WTC11 (cell line): ENCODE data around the gene KRTAP10-3. TPM values are rescaled to one million over a fixed set of nuclear protein-coding genes. Genes with fewer than 3 reads are reported as not detected.

Experiments used
- ATAC-seq: fragments of 200-7000 bp; cut with Tn5 transposase; 2 replicates; pipeline ENCODE4 v1.10.0; 2021; ENCODE audit warnings: mild to moderate bottlenecking, moderate library complexity
- CTCF ChIA-PET: fragments of 300-600 bp; sonication (Branson Sonifier 250); formaldehyde crosslinking; loops from one replicate; lab custom pipeline; 2021; ENCODE audit warnings: antibody characterized with exemption; lab: Charles Lee
- POLR2A ChIA-PET: fragments of 350-600 bp; sonication (Branson Sonifier 250); formaldehyde crosslinking; loops from one replicate; lab custom pipeline; 2021; ENCODE audit warnings: antibody characterized with exemption; lab: Charles Lee
- DNase-seq: peaks from one replicate; pipeline ENCODE4 v3.0.0; 2021; ENCODE audit warnings: low spot score
- H3K27ac Mint-ChIP-seq: 2 replicates; pipeline ENCODE4 v1.8.0; 2021; ENCODE audit warnings: mixed read lengths
- H3K27me3 Mint-ChIP-seq: 2 replicates; pipeline ENCODE4 v1.8.0; 2021; ENCODE audit warnings: low read depth, mild to moderate bottlenecking, moderate library complexity, mixed read lengths
- H3K36me3 Mint-ChIP-seq: 2 replicates; pipeline ENCODE4 v1.8.0; 2021; ENCODE audit warnings: mixed read lengths
- H3K4me1 Mint-ChIP-seq: 2 replicates; pipeline ENCODE4 v1.8.0; 2022; ENCODE audit warnings: mixed read lengths
- H3K4me3 Mint-ChIP-seq: 2 replicates; pipeline ENCODE4 v1.8.0; 2021; ENCODE audit warnings: mild to moderate bottlenecking, moderate library complexity, mixed read lengths
- H3K9me3 Mint-ChIP-seq: 2 replicates; pipeline ENCODE4 v1.8.0; 2021; ENCODE audit warnings: mixed read lengths
- ELF4 ChIP-seq: sonication (generic); formaldehyde crosslinking; IDR thresholded peaks from 2 replicates; pipeline ENCODE4 v1.8.1; 2022; ENCODE audit warnings: low read depth, mild to moderate bottlenecking, moderate library complexity, missing genetic modification reagents
- JAZF1 ChIP-seq: fragments of 250-450 bp; sonication (Bioruptor Pico); IDR thresholded peaks from 2 replicates; pipeline ENCODE4 v1.9.0; 2021; ENCODE audit warnings: moderate library complexity, mild to moderate bottlenecking, inconsistent platforms
- NFE2L1 ChIP-seq: sonication (generic); formaldehyde crosslinking; IDR thresholded peaks from 2 replicates; pipeline ENCODE4 v1.8.1; 2023; ENCODE audit warnings: missing genetic modification reagents
- NR1H2 ChIP-seq: sonication (generic); formaldehyde crosslinking; IDR thresholded peaks from 2 replicates; pipeline ENCODE4 v1.9.0; 2021; ENCODE audit warnings: mild to moderate bottlenecking, moderate library complexity, missing genetic modification reagents
- NR2C2 ChIP-seq: sonication (generic); formaldehyde crosslinking; IDR thresholded peaks from 2 replicates; pipeline ENCODE4 v1.8.0; 2022; ENCODE audit warnings: mild to moderate bottlenecking, missing genetic modification reagents
- OVOL2 ChIP-seq: fragments of 250-450 bp; sonication (Bioruptor Pico); IDR thresholded peaks from 2 replicates; pipeline ENCODE4 v1.9.0; 2021; ENCODE audit warnings: mild to moderate bottlenecking, borderline replicate concordance
- RELA ChIP-seq: sonication (generic); formaldehyde crosslinking; IDR thresholded peaks from 2 replicates; pipeline ENCODE4 v1.8.1; 2022; ENCODE audit warnings: missing genetic modification reagents, mild to moderate bottlenecking, borderline replicate concordance
- ZNF121 ChIP-seq: sonication (generic); formaldehyde crosslinking; IDR thresholded peaks from 2 replicates; pipeline ENCODE4 v1.8.0; 2023; ENCODE audit warnings: missing genetic modification reagents
- ZNF138 ChIP-seq: sonication (generic); formaldehyde crosslinking; conservative IDR thresholded peaks from 2 replicates; pipeline ENCODE4 v1.8.1; 2022; ENCODE audit warnings: mild to moderate bottlenecking, moderate library complexity, missing genetic modification reagents
- ZNF219 ChIP-seq: sonication (generic); formaldehyde crosslinking; IDR thresholded peaks from 2 replicates; pipeline ENCODE4 v1.8.0; 2023; ENCODE audit warnings: missing genetic modification reagents, mild to moderate bottlenecking, borderline replicate concordance
- ZNF232 ChIP-seq: sonication (generic); formaldehyde crosslinking; IDR thresholded peaks from 2 replicates; pipeline ENCODE4 v1.8.0; 2022; ENCODE audit warnings: mild to moderate bottlenecking, missing genetic modification reagents
- ZNF396 ChIP-seq: fragments of 250-450 bp; sonication (Bioruptor Pico); IDR thresholded peaks from 2 replicates; pipeline ENCODE4 v1.8.0; 2021; ENCODE audit warnings: mild to moderate bottlenecking, moderate library complexity, borderline replicate concordance
- ZNF423 ChIP-seq: fragments of 250-450 bp; sonication (Bioruptor Pico); IDR thresholded peaks from 2 replicates; pipeline ENCODE4 v2.1.2; 2022; ENCODE audit warnings: mild to moderate bottlenecking, moderate library complexity
- total RNA-seq: library from RNA; stranded (reverse); gene quantifications from 3 replicates; pipeline ENCODE4 v1.2.3, GENCODE V29; 2021
- TF ChIP-seq, protein P1 (sequence below): sonication (generic); formaldehyde crosslinking; IDR thresholded peaks from 2 replicates; pipeline ENCODE4 v1.8.1; 2023; ENCODE audit warnings: mild to moderate bottlenecking, missing genetic modification reagents
- TF ChIP-seq, protein P2 (sequence below): sonication (generic); formaldehyde crosslinking; IDR thresholded peaks from 2 replicates; pipeline ENCODE4 v1.8.0; 2023; ENCODE audit warnings: missing genetic modification reagents, mild to moderate bottlenecking, borderline replicate concordance
- TF ChIP-seq, protein P3 (sequence below): fragments of 250-450 bp; sonication (Bioruptor Pico); IDR thresholded peaks from 2 replicates; pipeline ENCODE4 v1.9.0; 2021; ENCODE audit warnings: mild to moderate bottlenecking
- TF ChIP-seq, protein P4 (sequence below): sonication (generic); formaldehyde crosslinking; IDR thresholded peaks from 2 replicates; pipeline ENCODE4 v1.8.1; 2022; ENCODE audit warnings: missing genetic modification reagents, borderline replicate concordance
- TF ChIP-seq, protein P5 (sequence below): sonication (generic); formaldehyde crosslinking; IDR thresholded peaks from 2 replicates; pipeline ENCODE4 v1.8.1; 2023; ENCODE audit warnings: mild to moderate bottlenecking, moderate library complexity, missing genetic modification reagents
- TF ChIP-seq, protein P6 (sequence below): sonication (generic); formaldehyde crosslinking; IDR thresholded peaks from 2 replicates; pipeline ENCODE4 v1.8.1; 2022; ENCODE audit warnings: low read depth, mild to moderate bottlenecking, moderate library complexity, missing genetic modification reagents, borderline replicate concordance

Gene KRTAP10-3
- total RNA-seq, 1 experiment from 2014 or later = not detected

DNA sequence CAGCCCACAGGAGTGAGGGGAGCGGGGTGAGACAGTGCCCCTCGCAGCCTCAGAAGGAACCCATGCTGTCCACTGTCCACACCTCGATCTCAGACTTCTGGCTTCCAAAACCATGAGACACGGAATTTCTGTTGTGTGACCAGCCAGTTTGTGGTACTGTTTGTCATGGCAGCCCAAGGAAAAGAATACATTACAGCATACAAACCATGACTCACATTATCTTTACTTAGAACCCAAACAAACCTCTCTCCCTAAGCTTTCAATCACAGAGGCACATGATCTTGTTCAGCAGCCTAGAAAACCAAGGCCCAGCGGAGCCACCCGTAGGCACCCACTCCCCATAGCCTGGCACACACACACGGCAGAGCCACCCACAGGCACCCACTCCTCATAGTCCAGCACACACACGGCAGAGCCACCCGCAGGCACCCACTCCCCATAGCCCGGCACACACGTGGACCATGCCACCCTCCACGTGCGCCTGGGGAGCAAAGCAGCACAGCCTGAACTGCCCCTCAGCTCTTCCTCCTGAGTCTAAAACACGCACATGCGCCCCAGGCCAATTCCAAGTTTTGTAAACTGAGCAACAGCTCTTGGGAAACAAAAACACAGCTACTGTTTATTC is 14.5 kb upstream of the KRTAP10-3 start:
- H3K4me1 Mint-ChIP-seq = peaks cover 11% of the 10 kb centered on the region
- no peak for DNase-seq
- H3K4me3 Mint-ChIP-seq = no peak overlapping the region
- H3K27ac Mint-ChIP-seq = no peak overlapping the region
- no peak for TF ChIP-seq ZNF232
- TF ChIP-seq, protein P1, sequence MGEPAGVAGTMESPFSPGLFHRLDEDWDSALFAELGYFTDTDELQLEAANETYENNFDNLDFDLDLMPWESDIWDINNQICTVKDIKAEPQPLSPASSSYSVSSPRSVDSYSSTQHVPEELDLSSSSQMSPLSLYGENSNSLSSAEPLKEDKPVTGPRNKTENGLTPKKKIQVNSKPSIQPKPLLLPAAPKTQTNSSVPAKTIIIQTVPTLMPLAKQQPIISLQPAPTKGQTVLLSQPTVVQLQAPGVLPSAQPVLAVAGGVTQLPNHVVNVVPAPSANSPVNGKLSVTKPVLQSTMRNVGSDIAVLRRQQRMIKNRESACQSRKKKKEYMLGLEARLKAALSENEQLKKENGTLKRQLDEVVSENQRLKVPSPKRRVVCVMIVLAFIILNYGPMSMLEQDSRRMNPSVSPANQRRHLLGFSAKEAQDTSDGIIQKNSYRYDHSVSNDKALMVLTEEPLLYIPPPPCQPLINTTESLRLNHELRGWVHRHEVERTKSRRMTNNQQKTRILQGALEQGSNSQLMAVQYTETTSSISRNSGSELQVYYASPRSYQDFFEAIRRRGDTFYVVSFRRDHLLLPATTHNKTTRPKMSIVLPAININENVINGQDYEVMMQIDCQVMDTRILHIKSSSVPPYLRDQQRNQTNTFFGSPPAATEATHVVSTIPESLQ = no peak
- no peak for TF ChIP-seq ZNF396
- no peak for TF ChIP-seq ZNF138 (CRISPR knock-in tag)
- TF ChIP-seq, protein P2, sequence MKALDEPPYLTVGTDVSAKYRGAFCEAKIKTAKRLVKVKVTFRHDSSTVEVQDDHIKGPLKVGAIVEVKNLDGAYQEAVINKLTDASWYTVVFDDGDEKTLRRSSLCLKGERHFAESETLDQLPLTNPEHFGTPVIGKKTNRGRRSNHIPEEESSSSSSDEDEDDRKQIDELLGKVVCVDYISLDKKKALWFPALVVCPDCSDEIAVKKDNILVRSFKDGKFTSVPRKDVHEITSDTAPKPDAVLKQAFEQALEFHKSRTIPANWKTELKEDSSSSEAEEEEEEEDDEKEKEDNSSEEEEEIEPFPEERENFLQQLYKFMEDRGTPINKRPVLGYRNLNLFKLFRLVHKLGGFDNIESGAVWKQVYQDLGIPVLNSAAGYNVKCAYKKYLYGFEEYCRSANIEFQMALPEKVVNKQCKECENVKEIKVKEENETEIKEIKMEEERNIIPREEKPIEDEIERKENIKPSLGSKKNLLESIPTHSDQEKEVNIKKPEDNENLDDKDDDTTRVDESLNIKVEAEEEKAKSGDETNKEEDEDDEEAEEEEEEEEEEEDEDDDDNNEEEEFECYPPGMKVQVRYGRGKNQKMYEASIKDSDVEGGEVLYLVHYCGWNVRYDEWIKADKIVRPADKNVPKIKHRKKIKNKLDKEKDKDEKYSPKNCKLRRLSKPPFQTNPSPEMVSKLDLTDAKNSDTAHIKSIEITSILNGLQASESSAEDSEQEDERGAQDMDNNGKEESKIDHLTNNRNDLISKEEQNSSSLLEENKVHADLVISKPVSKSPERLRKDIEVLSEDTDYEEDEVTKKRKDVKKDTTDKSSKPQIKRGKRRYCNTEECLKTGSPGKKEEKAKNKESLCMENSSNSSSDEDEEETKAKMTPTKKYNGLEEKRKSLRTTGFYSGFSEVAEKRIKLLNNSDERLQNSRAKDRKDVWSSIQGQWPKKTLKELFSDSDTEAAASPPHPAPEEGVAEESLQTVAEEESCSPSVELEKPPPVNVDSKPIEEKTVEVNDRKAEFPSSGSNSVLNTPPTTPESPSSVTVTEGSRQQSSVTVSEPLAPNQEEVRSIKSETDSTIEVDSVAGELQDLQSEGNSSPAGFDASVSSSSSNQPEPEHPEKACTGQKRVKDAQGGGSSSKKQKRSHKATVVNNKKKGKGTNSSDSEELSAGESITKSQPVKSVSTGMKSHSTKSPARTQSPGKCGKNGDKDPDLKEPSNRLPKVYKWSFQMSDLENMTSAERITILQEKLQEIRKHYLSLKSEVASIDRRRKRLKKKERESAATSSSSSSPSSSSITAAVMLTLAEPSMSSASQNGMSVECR (CRISPR knock-in tag) = no peak
- TF ChIP-seq, protein P3, sequence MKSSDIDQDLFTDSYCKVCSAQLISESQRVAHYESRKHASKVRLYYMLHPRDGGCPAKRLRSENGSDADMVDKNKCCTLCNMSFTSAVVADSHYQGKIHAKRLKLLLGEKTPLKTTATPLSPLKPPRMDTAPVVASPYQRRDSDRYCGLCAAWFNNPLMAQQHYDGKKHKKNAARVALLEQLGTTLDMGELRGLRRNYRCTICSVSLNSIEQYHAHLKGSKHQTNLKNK (CRISPR knock-in tag) = no peak
- TF ChIP-seq, protein P4, sequence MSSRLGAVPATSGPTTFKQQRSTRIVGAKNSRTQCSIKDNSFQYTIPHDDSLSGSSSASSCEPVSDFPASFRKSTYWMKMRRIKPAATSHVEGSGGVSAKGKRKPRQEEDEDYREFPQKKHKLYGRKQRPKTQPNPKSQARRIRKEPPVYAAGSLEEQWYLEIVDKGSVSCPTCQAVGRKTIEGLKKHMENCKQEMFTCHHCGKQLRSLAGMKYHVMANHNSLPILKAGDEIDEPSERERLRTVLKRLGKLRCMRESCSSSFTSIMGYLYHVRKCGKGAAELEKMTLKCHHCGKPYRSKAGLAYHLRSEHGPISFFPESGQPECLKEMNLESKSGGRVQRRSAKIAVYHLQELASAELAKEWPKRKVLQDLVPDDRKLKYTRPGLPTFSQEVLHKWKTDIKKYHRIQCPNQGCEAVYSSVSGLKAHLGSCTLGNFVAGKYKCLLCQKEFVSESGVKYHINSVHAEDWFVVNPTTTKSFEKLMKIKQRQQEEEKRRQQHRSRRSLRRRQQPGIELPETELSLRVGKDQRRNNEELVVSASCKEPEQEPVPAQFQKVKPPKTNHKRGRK (CRISPR knock-in tag) = no peak
- TF ChIP-seq NFE2L1 = no peak
- TF ChIP-seq, protein P5, sequence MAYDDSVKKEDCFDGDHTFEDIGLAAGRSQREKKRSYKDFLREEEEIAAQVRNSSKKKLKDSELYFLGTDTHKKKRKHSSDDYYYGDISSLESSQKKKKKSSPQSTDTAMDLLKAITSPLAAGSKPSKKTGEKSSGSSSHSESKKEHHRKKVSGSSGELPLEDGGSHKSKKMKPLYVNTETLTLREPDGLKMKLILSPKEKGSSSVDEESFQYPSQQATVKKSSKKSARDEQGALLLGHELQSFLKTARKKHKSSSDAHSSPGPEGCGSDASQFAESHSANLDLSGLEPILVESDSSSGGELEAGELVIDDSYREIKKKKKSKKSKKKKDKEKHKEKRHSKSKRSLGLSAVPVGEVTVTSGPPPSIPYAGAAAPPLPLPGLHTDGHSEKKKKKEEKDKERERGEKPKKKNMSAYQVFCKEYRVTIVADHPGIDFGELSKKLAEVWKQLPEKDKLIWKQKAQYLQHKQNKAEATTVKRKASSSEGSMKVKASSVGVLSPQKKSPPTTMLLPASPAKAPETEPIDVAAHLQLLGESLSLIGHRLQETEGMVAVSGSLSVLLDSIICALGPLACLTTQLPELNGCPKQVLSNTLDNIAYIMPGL (CRISPR knock-in tag) = no peak
- no peak for TF ChIP-seq NR2C2 (CRISPR knock-in tag)
- TF ChIP-seq, protein P6, sequence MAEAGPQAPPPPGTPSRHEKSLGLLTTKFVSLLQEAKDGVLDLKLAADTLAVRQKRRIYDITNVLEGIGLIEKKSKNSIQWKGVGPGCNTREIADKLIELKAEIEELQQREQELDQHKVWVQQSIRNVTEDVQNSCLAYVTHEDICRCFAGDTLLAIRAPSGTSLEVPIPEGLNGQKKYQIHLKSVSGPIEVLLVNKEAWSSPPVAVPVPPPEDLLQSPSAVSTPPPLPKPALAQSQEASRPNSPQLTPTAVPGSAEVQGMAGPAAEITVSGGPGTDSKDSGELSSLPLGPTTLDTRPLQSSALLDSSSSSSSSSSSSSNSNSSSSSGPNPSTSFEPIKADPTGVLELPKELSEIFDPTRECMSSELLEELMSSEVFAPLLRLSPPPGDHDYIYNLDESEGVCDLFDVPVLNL (CRISPR knock-in tag) = no peak
- TF ChIP-seq OVOL2 = no peak
- no peak for TF ChIP-seq ZNF219 (CRISPR knock-in tag)
- TF ChIP-seq RELA (CRISPR knock-in tag) = no peak
- no peak for TF ChIP-seq ZNF121 (CRISPR knock-in tag)
- TF ChIP-seq JAZF1 (CRISPR knock-in tag) = no peak
- TF ChIP-seq ZNF423 (CRISPR knock-in tag) = no peak
- no peak for TF ChIP-seq ELF4
- TF ChIP-seq NR1H2 (CRISPR knock-in tag) = no peak
- TF ChIP-seq, all 79 proteins: peak for 0
- Mint-ChIP-seq H3K9me3 (peaks cover 39% of the 10 kb centered on the region), H3K36me3 (peaks cover 31% of the 10 kb centered on the region), H3K27me3 (peaks cover 6% of the 10 kb centered on the region)
- POLR2A ChIA-PET = no interaction called here
- ATAC-seq = no peak
- CTCF ChIA-PET = interaction anchor here (1.3 kb wide), 1 partner anchor 220 kb away, joined by 4 read pairs; no protein-coding TSS in a partner anchor
